ENCODE results near the gene SQOR. TPM values are rescaled to one million over a fixed set of nuclear protein-coding genes. Genes with fewer than 3 reads are reported as not detected.
"Not testable (repeated sequence)": the region's sequence is repeated elsewhere in the genome, so short reads cannot be mapped to it uniquely, and the experiment has no call there.

SQOR gene
- polyA plus RNA-seq, 1 donor, result 51.2 TPM

GRCh38 chr15:45645026-45645980 is 10.5 kb downstream of the SQOR start:
- Histone ChIP-seq H3K9me3 (ENCODE audit: control insufficient read depth, low read depth, low read length) (no peaks in the 10 kb centered on the region), H3K4me3 (ENCODE audit: low read length) (no peak overlapping the region), H3K27me3 (ENCODE audit: control insufficient read depth, insufficient read depth, low read length) (no peaks in the 10 kb centered on the region), H3K36me3 (ENCODE audit: control insufficient read depth, insufficient read depth, low read length) (no peaks in the 10 kb centered on the region), H3K27ac (ENCODE audit: low read length) (peak overlapping the region; percentile 19), H3K4me1 (ENCODE audit: control insufficient read depth, insufficient read depth, low read length) (peaks cover 56% of the 10 kb centered on the region)
- no CpG with 5 or more reads among the region's 9 CpGs for WGBS (ENCODE audit: insufficient coverage, low lambda C conversion rate)
- peak in 1 of 2 donors; percentile 46 for DNase-seq

- DNase-seq, result no peak
- H3K27me3 ChIP-seq (ENCODE audit: control insufficient read depth, insufficient read depth, low read length), result no peaks in the 10 kb centered on the region
- peaks cover 5% of the 10 kb centered on the region for H3K9me3 ChIP-seq (ENCODE audit: control insufficient read depth, low read depth, low read length)
- no peaks in the 10 kb centered on the region for H3K36me3 ChIP-seq (ENCODE audit: control insufficient read depth, insufficient read depth, low read length)
- no peak overlapping the region for H3K27ac ChIP-seq (ENCODE audit: low read length)
- no peak overlapping the region for H3K4me3 ChIP-seq (ENCODE audit: low read length)
- WGBS (ENCODE audit: insufficient coverage, low lambda C conversion rate), result no CpG with 5 or more reads among the region's 3 CpGs
- H3K4me1 ChIP-seq (ENCODE audit: control insufficient read depth, insufficient read depth, low read length), result peaks cover 48% of the 10 kb centered on the region
Measured at GRCh38 chr15:45646220-45646619, 11.4 kb downstream of the SQOR start.

GRCh38 chr15:45647828-45648227 is 13.0 kb downstream of the SQOR start:
- H3K4me3 ChIP-seq (ENCODE audit: low read length), result no peak overlapping the region
- WGBS (ENCODE audit: insufficient coverage, low lambda C conversion rate), result 100% methylated on average over 5 of the region's 6 CpGs
- no peaks in the 10 kb centered on the region for H3K36me3 ChIP-seq (ENCODE audit: control insufficient read depth, insufficient read depth, low read length)
- no peak overlapping the region for H3K27ac ChIP-seq (ENCODE audit: low read length)
- no peak for DNase-seq
- peaks cover 34% of the 10 kb centered on the region for H3K4me1 ChIP-seq (ENCODE audit: control insufficient read depth, insufficient read depth, low read length)
- peaks cover 5% of the 10 kb centered on the region for H3K9me3 ChIP-seq (ENCODE audit: control insufficient read depth, low read depth, low read length)
- no peaks in the 10 kb centered on the region for H3K27me3 ChIP-seq (ENCODE audit: control insufficient read depth, insufficient read depth, low read length)

- Histone ChIP-seq H3K9me3 (ENCODE audit: control insufficient read depth, low read depth, low read length) (peaks cover 5% of the 10 kb centered on the region), H3K27ac (ENCODE audit: low read length) (peak overlapping the region; percentile 76), H3K36me3 (ENCODE audit: control insufficient read depth, insufficient read depth, low read length) (no peaks in the 10 kb centered on the region), H3K27me3 (ENCODE audit: control insufficient read depth, insufficient read depth, low read length) (no peaks in the 10 kb centered on the region), H3K4me1 (ENCODE audit: control insufficient read depth, insufficient read depth, low read length) (peaks cover 32% of the 10 kb centered on the region), H3K4me3 (ENCODE audit: low read length) (no peak overlapping the region)
- no CpG with 5 or more reads among the region's 4 CpGs for WGBS (ENCODE audit: insufficient coverage, low lambda C conversion rate)
- peak; percentile 61 to 83 for DNase-seq
Measured at GRCh38 chr15:45648521-45649200, 13.8 kb downstream of the SQOR start.

- H3K4me3 ChIP-seq (ENCODE audit: low read length); H3K27ac ChIP-seq (ENCODE audit: low read length): not testable (repeated sequence)
Measured at GRCh38 chr15:45650007-45650406, 15.2 kb downstream of the SQOR start.

GRCh38 chr15:45650889-45651525 is 16.2 kb downstream of the SQOR start:
- WGBS (ENCODE audit: insufficient coverage, low lambda C conversion rate), result no CpG with 5 or more reads among the region's 35 CpGs
- Histone ChIP-seq H3K27ac (ENCODE audit: low read length) (no peak overlapping the region), H3K27me3 (ENCODE audit: control insufficient read depth, insufficient read depth, low read length) (no peaks in the 10 kb centered on the region), H3K9me3 (ENCODE audit: control insufficient read depth, low read depth, low read length) (peaks cover 7% of the 10 kb centered on the region), H3K4me3 (ENCODE audit: low read length) (no peak overlapping the region), H3K36me3 (ENCODE audit: control insufficient read depth, insufficient read depth, low read length) (no peaks in the 10 kb centered on the region), H3K4me1 (ENCODE audit: control insufficient read depth, insufficient read depth, low read length) (peaks cover 17% of the 10 kb centered on the region)
- DNase-seq, result no peak

More at GRCh38 chr15:45650007-45650406, 15.2 kb downstream of the SQOR start:
- H3K4me1 ChIP-seq (ENCODE audit: control insufficient read depth, insufficient read depth, low read length), result peaks cover 27% of the 10 kb centered on the region
- WGBS (ENCODE audit: insufficient coverage, low lambda C conversion rate), result no CpG with 5 or more reads among the region's 11 CpGs
- H3K9me3 ChIP-seq (ENCODE audit: control insufficient read depth, low read depth, low read length); H3K36me3 ChIP-seq (ENCODE audit: control insufficient read depth, insufficient read depth, low read length); DNase-seq; H3K27me3 ChIP-seq (ENCODE audit: control insufficient read depth, insufficient read depth, low read length): not testable (repeated sequence)

GRCh38 chr15:45653702-45654424 is 19.0 kb downstream of the SQOR start:
- 100% methylated on average over 1 of the region's 3 CpGs for WGBS (ENCODE audit: insufficient coverage, low lambda C conversion rate)
- Histone ChIP-seq H3K36me3 (ENCODE audit: control insufficient read depth, insufficient read depth, low read length) (no peaks in the 10 kb centered on the region), H3K4me1 (ENCODE audit: control insufficient read depth, insufficient read depth, low read length) (peaks cover 21% of the 10 kb centered on the region), H3K4me3 (ENCODE audit: low read length) (no peak overlapping the region), H3K27me3 (ENCODE audit: control insufficient read depth, insufficient read depth, low read length) (no peaks in the 10 kb centered on the region), H3K27ac (ENCODE audit: low read length) (no peak overlapping the region), H3K9me3 (ENCODE audit: control insufficient read depth, low read depth, low read length) (peaks cover 7% of the 10 kb centered on the region)
- no peak for DNase-seq

- H3K4me3 ChIP-seq (ENCODE audit: low read length), result no peak overlapping the region
- H3K36me3 ChIP-seq (ENCODE audit: control insufficient read depth, insufficient read depth, low read length), result no peaks in the 10 kb centered on the region
- peaks cover 17% of the 10 kb centered on the region for H3K4me1 ChIP-seq (ENCODE audit: control insufficient read depth, insufficient read depth, low read length)
- H3K27me3 ChIP-seq (ENCODE audit: control insufficient read depth, insufficient read depth, low read length), result no peaks in the 10 kb centered on the region
- H3K27ac ChIP-seq (ENCODE audit: low read length), result no peak overlapping the region
- WGBS (ENCODE audit: insufficient coverage, low lambda C conversion rate), result 60% methylated on average over 1 of the region's 6 CpGs
- no peak for DNase-seq
- H3K9me3 ChIP-seq (ENCODE audit: control insufficient read depth, low read depth, low read length), result peaks cover 7% of the 10 kb centered on the region
Measured at GRCh38 chr15:45654749-45655148, 19.9 kb downstream of the SQOR start.

- WGBS (ENCODE audit: insufficient coverage, low lambda C conversion rate), result 10% methylated on average over 2 of the region's 2 CpGs
- Histone ChIP-seq H3K9me3 (ENCODE audit: control insufficient read depth, low read depth, low read length) (peaks cover 2% of the 10 kb centered on the region), H3K27ac (ENCODE audit: low read length) (peak overlapping the region; percentile 33), H3K4me1 (ENCODE audit: control insufficient read depth, insufficient read depth, low read length) (peaks cover 18% of the 10 kb centered on the region), H3K36me3 (ENCODE audit: control insufficient read depth, insufficient read depth, low read length) (peaks cover 3% of the 10 kb centered on the region), H3K4me3 (ENCODE audit: low read length) (no peak overlapping the region), H3K27me3 (ENCODE audit: control insufficient read depth, insufficient read depth, low read length) (no peaks in the 10 kb centered on the region)
- peak in 1 of 2 donors; percentile 68 for DNase-seq
Measured at GRCh38 chr15:45657254-45657653, 22.4 kb downstream of the SQOR start.

All from large intestine (tissue), 3 donors.